Head of caudate nucleus (tissue), 42 donors: ENCODE results near the gene HIF1AN.
"Not testable (repeated sequence)": the region's sequence is repeated elsewhere in the genome, so short reads cannot be mapped to it uniquely, and the experiment has no call there.

ENCODE experiments used
- DNase-seq, 42 donors: peaks; one replicate each; pipeline versions ENCODE4 v3.0.0 to v3.0.0-alpha.2; 2020 to 2021; ENCODE audit warnings: mixed read lengths in 7 of 42
- intact Hi-C: fragments of 100-400 bp; cut with DNase I; formaldehyde crosslinking; loops from one replicate; pipeline ENCODE4 v1.15.0; 2022

HIF1AN gene

GRCh38 chr10:100560248-100560647 is 24.5 kb downstream of the HIF1AN start:
- no peak for DNase-seq
- intact Hi-C loops = loop anchor here (5.0 kb wide), 1 partner anchor 317 kb away; no protein-coding TSS in a partner anchor

- intact Hi-C loops = loop anchor here (5.0 kb wide), 1 partner anchor 316 kb away; no protein-coding TSS in a partner anchor
- DNase-seq = no peak
These were observed 25.3 kb downstream of the HIF1AN start for GRCh38 chr10:100561005-100561404.

GRCh38 chr10:100562008-100562672 is 26.4 kb downstream of the HIF1AN start:
- peak; percentile 43 to 88 (median 76) for DNase-seq
- intact Hi-C loops = loop anchor here (5.0 kb wide), 1 partner anchor 315 kb away; no protein-coding TSS in a partner anchor

- intact Hi-C loops = no loop called here
These were observed 29.7 kb downstream of the HIF1AN start for GRCh38 chr10:100565206-100565985.

GRCh38 chr10:100566561-100566960 is 30.8 kb downstream of the HIF1AN start:
- peak in 1 of 42 donors; percentile 4 for DNase-seq
- intact Hi-C loops = no loop called here

More at GRCh38 chr10:100565206-100565985, 29.7 kb downstream of the HIF1AN start:
- peak in 1 of 42 donors; percentile 4 for DNase-seq

- intact Hi-C loops = no loop called here
- peak in 1 of 42 donors; percentile 33 for DNase-seq
These were observed 31.5 kb downstream of the HIF1AN start for GRCh38 chr10:100567249-100567648.

- peak in 1 of 42 donors; percentile 13 for DNase-seq
- intact Hi-C loops = no loop called here
These were observed 32.1 kb downstream of the HIF1AN start for GRCh38 chr10:100567826-100568225.

GRCh38 chr10:100568912-100569311 is 33.2 kb downstream of the HIF1AN start:
- DNase-seq = peak in 1 of 42 donors; percentile 14
- intact Hi-C loops = no loop called here

GRCh38 chr10:100569687-100570481 is 34.1 kb downstream of the HIF1AN start:
- intact Hi-C loops = no loop called here
- DNase-seq = peak in 17 of 42 donors; percentile 7 to 65 (median 27)

- DNase-seq = peak in 2 of 42 donors; percentile 10 to 18
- intact Hi-C loops = no loop called here
These were observed 34.8 kb downstream of the HIF1AN start for GRCh38 chr10:100570506-100570905.

GRCh38 chr10:100571084-100571856 is 35.5 kb downstream of the HIF1AN start:
- DNase-seq = peak in 2 of 42 donors; percentile 24 to 27
- intact Hi-C loops = no loop called here

- DNase-seq, intact Hi-C loops: not testable (repeated sequence)
These were observed 39.4 kb downstream of the HIF1AN start for GRCh38 chr10:100575146-100575545.

- no peak for DNase-seq
- intact Hi-C loops = no loop called here
These were observed 40.0 kb downstream of the HIF1AN start for GRCh38 chr10:100575585-100576281.

- no peak for DNase-seq
- intact Hi-C loops = no loop called here
These were observed 40.5 kb downstream of the HIF1AN start for GRCh38 chr10:100576282-100576635.

- intact Hi-C loops = no loop called here
These were observed 43.7 kb downstream of the HIF1AN start for GRCh38 chr10:100579261-100580090.

GRCh38 chr10:100586959-100587358 is 51.2 kb downstream of the HIF1AN start:
- intact Hi-C loops = no loop called here
- no peak for DNase-seq

More at GRCh38 chr10:100579261-100580090, 43.7 kb downstream of the HIF1AN start:
- no peak for DNase-seq

GRCh38 chr10:100598166-100598565 is 62.4 kb downstream of the HIF1AN start:
- intact Hi-C loops = no loop called here
- DNase-seq = no peak
